ENCODE measurements around the gene TRMT10B. TPM values are rescaled to one million over a fixed set of nuclear protein-coding genes. Genes with fewer than 3 reads are reported as not detected.

Gene TRMT10B
- total RNA-seq, 1 experiment from 2014 or later: 6.1 TPM

DNA sequence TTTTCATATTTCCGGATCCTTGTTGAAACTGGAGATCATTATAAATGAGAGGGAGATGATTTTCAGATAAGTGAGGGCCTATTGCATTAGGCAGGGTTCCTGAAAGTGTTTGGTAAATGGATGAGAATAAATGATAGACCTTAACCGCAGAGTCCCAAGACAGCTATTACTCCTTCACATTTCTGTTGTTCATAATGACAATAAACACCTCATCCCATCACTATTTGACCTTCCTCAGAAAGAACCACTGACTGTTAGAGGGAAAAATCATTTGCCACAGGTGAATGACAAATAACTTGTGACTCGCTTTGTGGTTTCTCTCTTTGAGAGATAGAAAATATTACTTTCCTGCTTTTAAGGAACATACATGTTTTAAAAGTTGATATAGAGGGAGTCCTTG lies 47.3 kb upstream of the TRMT10B start:
- Mint-ChIP-seq H3K9me3 (no peaks in the 10 kb centered on the region), H3K27ac (no peak overlapping the region), H3K4me1 (no peaks in the 10 kb centered on the region), H3K4me3 (no peak overlapping the region), H3K27me3 (ENCODE audit: low read depth) (peaks cover 10% of the 10 kb centered on the region), H3K36me3 (no peaks in the 10 kb centered on the region)
- DNase-seq (ENCODE audit: low spot score) (no peak), ATAC-seq (no peak)
- POLR2A ChIA-PET: no interaction called here
- CTCF ChIA-PET: no interaction called here
- TF ChIP-seq ZNF232 (CRISPR knock-in tag; IDR thresholded peaks at IDR 0.05) (no peak), ZNF671 (CRISPR knock-in tag; IDR thresholded peaks at IDR 0.05) (no peak), ESRRA (CRISPR knock-in tag; IDR thresholded peaks at IDR 0.05; ENCODE audit: borderline replicate concordance) (no peak), NR3C1 (CRISPR knock-in tag; conservative IDR thresholded peaks at IDR 0.05; ENCODE audit: low read depth) (no peak), SMAD4 (CRISPR knock-in tag; IDR thresholded peaks at IDR 0.05) (no peak), GRHL2 (CRISPR knock-in tag; IDR thresholded peaks at IDR 0.05; ENCODE audit: insufficient replicate concordance, severe bottlenecking) (no peak), SMAD3 (CRISPR knock-in tag; IDR thresholded peaks at IDR 0.05; ENCODE audit: borderline replicate concordance) (no peak), NFYB (CRISPR knock-in tag; conservative IDR thresholded peaks at IDR 0.05; ENCODE audit: low read depth) (no peak), JUN (CRISPR knock-in tag; IDR thresholded peaks at IDR 0.05) (no peak), FOXJ3 (CRISPR knock-in tag; IDR thresholded peaks at IDR 0.05; ENCODE audit: borderline replicate concordance) (no peak), JAZF1 (CRISPR knock-in tag; IDR thresholded peaks at IDR 0.05) (no peak), SOX15 (CRISPR knock-in tag; IDR thresholded peaks at IDR 0.05) (no peak)
- TF ChIP-seq, protein P1, sequence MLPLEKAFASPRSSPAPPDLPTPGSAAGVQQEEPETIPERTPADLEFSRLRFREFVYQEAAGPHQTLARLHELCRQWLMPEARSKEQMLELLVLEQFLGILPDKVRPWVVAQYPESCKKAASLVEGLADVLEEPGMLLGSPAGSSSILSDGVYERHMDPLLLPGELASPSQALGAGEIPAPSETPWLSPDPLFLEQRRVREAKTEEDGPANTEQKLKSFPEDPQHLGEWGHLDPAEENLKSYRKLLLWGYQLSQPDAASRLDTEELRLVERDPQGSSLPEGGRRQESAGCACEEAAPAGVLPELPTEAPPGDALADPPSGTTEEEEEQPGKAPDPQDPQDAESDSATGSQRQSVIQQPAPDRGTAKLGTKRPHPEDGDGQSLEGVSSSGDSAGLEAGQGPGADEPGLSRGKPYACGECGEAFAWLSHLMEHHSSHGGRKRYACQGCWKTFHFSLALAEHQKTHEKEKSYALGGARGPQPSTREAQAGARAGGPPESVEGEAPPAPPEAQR (CRISPR knock-in tag; IDR thresholded peaks at IDR 0.05): no peak
- TF ChIP-seq, protein P2, sequence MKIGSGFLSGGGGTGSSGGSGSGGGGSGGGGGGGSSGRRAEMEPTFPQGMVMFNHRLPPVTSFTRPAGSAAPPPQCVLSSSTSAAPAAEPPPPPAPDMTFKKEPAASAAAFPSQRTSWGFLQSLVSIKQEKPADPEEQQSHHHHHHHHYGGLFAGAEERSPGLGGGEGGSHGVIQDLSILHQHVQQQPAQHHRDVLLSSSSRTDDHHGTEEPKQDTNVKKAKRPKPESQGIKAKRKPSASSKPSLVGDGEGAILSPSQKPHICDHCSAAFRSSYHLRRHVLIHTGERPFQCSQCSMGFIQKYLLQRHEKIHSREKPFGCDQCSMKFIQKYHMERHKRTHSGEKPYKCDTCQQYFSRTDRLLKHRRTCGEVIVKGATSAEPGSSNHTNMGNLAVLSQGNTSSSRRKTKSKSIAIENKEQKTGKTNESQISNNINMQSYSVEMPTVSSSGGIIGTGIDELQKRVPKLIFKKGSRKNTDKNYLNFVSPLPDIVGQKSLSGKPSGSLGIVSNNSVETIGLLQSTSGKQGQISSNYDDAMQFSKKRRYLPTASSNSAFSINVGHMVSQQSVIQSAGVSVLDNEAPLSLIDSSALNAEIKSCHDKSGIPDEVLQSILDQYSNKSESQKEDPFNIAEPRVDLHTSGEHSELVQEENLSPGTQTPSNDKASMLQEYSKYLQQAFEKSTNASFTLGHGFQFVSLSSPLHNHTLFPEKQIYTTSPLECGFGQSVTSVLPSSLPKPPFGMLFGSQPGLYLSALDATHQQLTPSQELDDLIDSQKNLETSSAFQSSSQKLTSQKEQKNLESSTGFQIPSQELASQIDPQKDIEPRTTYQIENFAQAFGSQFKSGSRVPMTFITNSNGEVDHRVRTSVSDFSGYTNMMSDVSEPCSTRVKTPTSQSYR (CRISPR knock-in tag; IDR thresholded peaks at IDR 0.05): no peak
- TF ChIP-seq, protein P3, sequence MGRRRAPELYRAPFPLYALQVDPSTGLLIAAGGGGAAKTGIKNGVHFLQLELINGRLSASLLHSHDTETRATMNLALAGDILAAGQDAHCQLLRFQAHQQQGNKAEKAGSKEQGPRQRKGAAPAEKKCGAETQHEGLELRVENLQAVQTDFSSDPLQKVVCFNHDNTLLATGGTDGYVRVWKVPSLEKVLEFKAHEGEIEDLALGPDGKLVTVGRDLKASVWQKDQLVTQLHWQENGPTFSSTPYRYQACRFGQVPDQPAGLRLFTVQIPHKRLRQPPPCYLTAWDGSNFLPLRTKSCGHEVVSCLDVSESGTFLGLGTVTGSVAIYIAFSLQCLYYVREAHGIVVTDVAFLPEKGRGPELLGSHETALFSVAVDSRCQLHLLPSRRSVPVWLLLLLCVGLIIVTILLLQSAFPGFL (CRISPR knock-in tag; IDR thresholded peaks at IDR 0.05; ENCODE audit: borderline replicate concordance): no peak

DNA sequence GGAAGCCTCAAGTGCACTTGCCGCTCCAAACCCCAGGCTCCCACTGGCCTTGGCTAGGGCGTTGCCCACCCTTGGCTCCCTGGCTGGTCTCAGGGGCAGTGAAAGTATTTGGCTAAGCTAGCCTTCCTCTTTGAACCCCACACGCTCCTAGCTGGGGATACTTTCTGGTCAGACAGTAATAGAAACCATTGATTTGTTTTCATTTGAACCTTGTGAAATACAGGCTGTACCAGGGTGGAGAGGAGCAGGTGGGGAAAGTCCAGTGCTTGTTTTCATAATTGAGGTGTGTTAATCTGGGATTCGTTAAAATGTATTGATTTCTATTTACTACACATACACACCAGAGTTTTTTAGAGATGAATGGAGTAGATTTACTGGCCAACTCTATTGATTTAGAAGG lies 45.9 kb upstream of the TRMT10B start:
- Mint-ChIP-seq H3K4me1 (no peaks in the 10 kb centered on the region), H3K27me3 (ENCODE audit: low read depth) (peaks cover 10% of the 10 kb centered on the region), H3K9me3 (no peaks in the 10 kb centered on the region), H3K27ac (no peak overlapping the region), H3K36me3 (no peaks in the 10 kb centered on the region), H3K4me3 (no peak overlapping the region)
- ChIA-PET POLR2A (interaction anchor here (0.6 kb wide), 1 partner anchor 292 kb away, joined by 4 read pairs; no protein-coding TSS in a partner anchor), CTCF (no interaction called here)
- no peak for DNase-seq (ENCODE audit: low spot score)
- no peak for ATAC-seq
- no peak for TF ChIP-seq MXD4 (CRISPR knock-in tag; IDR thresholded peaks at IDR 0.05; ENCODE audit: borderline replicate concordance)
- no peak for TF ChIP-seq NFATC4 (CRISPR knock-in tag; IDR thresholded peaks at IDR 0.05)
- TF ChIP-seq TP53 (CRISPR knock-in tag; IDR thresholded peaks at IDR 0.05): no peak
- TF ChIP-seq ARID4B (CRISPR knock-in tag; IDR thresholded peaks at IDR 0.05; ENCODE audit: borderline replicate concordance): no peak
- no peak for TF ChIP-seq E2F1 (CRISPR knock-in tag; IDR thresholded peaks at IDR 0.05)
- TF ChIP-seq KAT7 (CRISPR knock-in tag; IDR thresholded peaks at IDR 0.05; ENCODE audit: borderline replicate concordance): no peak
- TF ChIP-seq AR (CRISPR knock-in tag; IDR thresholded peaks at IDR 0.05): no peak
- TF ChIP-seq MYBL2 (CRISPR knock-in tag; IDR thresholded peaks at IDR 0.05): no peak

Data from WTC11 (cell line).